Smooth muscle cell (in vitro differentiated cells): ENCODE data around the gene FSTL4. TPM values are rescaled to one million over a fixed set of nuclear protein-coding genes. Genes with fewer than 3 reads are reported as not detected.

Experiments
- DNase-seq: peaks from one replicate; lab custom pipeline; 2025; ENCODE audit not compliant: unreplicated experiment; lab: John Stamatoyannopoulos, UW
- H2AFZ ChIP-seq: fragments of 200-600 bp; sonication (generic); 2 replicates; pipeline ENCODE4 v1.6.0; 2016; ENCODE audit warnings: antibody characterized with exemption, low read depth, mild to moderate bottlenecking
- H3F3A ChIP-seq: fragments of 200-600 bp; sonication (generic); 2 replicates; pipeline ENCODE4 v1.6.0; 2017; ENCODE audit warnings: antibody characterized with exemption, low read depth
- H3K27ac ChIP-seq: fragments of 200-600 bp; sonication (generic); 2 replicates; pipeline ENCODE4 v1.5.1; 2016; ENCODE audit warnings: low read depth, mild to moderate bottlenecking
- H3K27me3 ChIP-seq: fragments of 200-600 bp; sonication (generic); 2 replicates; pipeline ENCODE4 v1.6.1; 2016; ENCODE audit warnings: low read depth, mild to moderate bottlenecking
- H3K36me3 ChIP-seq: fragments of 200-600 bp; sonication (generic); 2 replicates; pipeline ENCODE4 v1.5.1; 2016; ENCODE audit warnings: low read depth
- H3K4me1 ChIP-seq: fragments of 200-600 bp; sonication (generic); 2 replicates; pipeline ENCODE4 v1.5.1; 2016; ENCODE audit warnings: low read depth
- H3K4me2 ChIP-seq: fragments of 200-600 bp; sonication (generic); 2 replicates; pipeline ENCODE4 v1.6.0; 2016; ENCODE audit warnings: mild to moderate bottlenecking
- H3K4me3 ChIP-seq: fragments of 200-600 bp; sonication (generic); 2 replicates; pipeline ENCODE4 v1.5.1; 2016; ENCODE audit warnings: mild to moderate bottlenecking
- H3K79me2 ChIP-seq: fragments of 200-600 bp; sonication (generic); 2 replicates; pipeline ENCODE4 v1.6.0; 2016; ENCODE audit warnings: low read depth, mild to moderate bottlenecking
- H3K9ac ChIP-seq: fragments of 200-600 bp; sonication (generic); 2 replicates; pipeline ENCODE4 v1.6.0; 2016; ENCODE audit warnings: low read depth
- H3K9me3 ChIP-seq: fragments of 200-600 bp; sonication (generic); replicated peaks from 2 replicates; pipeline ENCODE4 v1.5.1; 2016; ENCODE audit warnings: low read depth
- H4K20me1 ChIP-seq: fragments of 200-600 bp; sonication (generic); 2 replicates; pipeline ENCODE4 v1.6.0; 2016; ENCODE audit warnings: low read depth
- WGBS: methylation state at CpG from one replicate; pipeline ENCODE4 v1.1.7; 2016; ENCODE audit warnings: low lambda C conversion rate; 5-methylcytosine and 5-hydroxymethylcytosine counted together
- polyA plus RNA-seq: library from polyadenylated mRNA; unstranded; fragments of >200 nt; fragmentation: Nextera tagmentation; extraction: Ambion mirVana; gene quantifications from 2 replicates; pipeline ENCODE4 v1.2.1, GENCODE V29; 2016
- total RNA-seq: library from RNA; depleted of rRNA; stranded (reverse); fragments of >200 nt; gene quantifications from 2 replicates; pipeline ENCODE4 v1.2.3, GENCODE V29; 2014
- TF ChIP-seq, protein P1 (sequence below): fragments of 200-600 bp; sonication (generic); IDR thresholded peaks from 2 replicates; pipeline ENCODE4 v1.5.1; 2017; ENCODE audit warnings: borderline replicate concordance, mild to moderate bottlenecking, antibody characterized with exemption; ENCODE audit not compliant: insufficient read depth, poor library complexity, severe bottlenecking

FSTL4 gene
- total and polyA plus RNA-seq, 2 experiments from 2014 or later: 0.49 TPM; not detected in 1

DNA sequence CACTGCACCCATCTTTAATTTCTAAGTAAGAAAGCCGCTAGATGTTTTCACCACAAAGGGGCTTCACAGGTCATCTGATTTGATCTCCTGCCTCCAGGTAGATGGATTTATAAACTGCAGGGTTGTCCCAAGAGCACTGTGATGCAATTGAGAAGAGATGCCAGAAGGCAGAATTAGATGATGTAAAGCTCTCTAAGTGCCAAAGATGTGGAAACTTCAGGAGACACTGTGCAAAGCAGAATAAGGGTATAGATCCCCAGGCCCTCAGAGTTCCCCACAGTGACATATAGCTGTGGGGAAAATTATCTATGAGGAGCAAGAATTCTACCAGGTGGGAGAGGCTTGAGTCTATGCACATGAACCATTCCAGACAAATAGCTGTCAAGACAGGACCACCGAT is 90.5 kb downstream of the FSTL4 start:
- no peaks in the 10 kb centered on the region for H3K36me3 ChIP-seq
- no peak overlapping the region for H3K4me3 ChIP-seq
- H3K9ac ChIP-seq: no peak overlapping the region
- H3K27me3 ChIP-seq: peaks cover 8% of the 10 kb centered on the region
- no peak overlapping the region for H3K4me2 ChIP-seq
- H3K9me3 ChIP-seq: no peaks in the 10 kb centered on the region
- WGBS: 98% methylated on average over 2 of the region's 2 CpGs
- DNase-seq: no peak
- no peaks in the 10 kb centered on the region for H3F3A ChIP-seq
- TF ChIP-seq, protein P1, sequence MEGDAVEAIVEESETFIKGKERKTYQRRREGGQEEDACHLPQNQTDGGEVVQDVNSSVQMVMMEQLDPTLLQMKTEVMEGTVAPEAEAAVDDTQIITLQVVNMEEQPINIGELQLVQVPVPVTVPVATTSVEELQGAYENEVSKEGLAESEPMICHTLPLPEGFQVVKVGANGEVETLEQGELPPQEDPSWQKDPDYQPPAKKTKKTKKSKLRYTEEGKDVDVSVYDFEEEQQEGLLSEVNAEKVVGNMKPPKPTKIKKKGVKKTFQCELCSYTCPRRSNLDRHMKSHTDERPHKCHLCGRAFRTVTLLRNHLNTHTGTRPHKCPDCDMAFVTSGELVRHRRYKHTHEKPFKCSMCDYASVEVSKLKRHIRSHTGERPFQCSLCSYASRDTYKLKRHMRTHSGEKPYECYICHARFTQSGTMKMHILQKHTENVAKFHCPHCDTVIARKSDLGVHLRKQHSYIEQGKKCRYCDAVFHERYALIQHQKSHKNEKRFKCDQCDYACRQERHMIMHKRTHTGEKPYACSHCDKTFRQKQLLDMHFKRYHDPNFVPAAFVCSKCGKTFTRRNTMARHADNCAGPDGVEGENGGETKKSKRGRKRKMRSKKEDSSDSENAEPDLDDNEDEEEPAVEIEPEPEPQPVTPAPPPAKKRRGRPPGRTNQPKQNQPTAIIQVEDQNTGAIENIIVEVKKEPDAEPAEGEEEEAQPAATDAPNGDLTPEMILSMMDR: no peak
- no peaks in the 10 kb centered on the region for H3K4me1 ChIP-seq
- no peak overlapping the region for H3K27ac ChIP-seq
- no peaks in the 10 kb centered on the region for H3K79me2 ChIP-seq
- no peaks in the 10 kb centered on the region for H4K20me1 ChIP-seq
- no peak overlapping the region for H2AFZ ChIP-seq

DNA sequence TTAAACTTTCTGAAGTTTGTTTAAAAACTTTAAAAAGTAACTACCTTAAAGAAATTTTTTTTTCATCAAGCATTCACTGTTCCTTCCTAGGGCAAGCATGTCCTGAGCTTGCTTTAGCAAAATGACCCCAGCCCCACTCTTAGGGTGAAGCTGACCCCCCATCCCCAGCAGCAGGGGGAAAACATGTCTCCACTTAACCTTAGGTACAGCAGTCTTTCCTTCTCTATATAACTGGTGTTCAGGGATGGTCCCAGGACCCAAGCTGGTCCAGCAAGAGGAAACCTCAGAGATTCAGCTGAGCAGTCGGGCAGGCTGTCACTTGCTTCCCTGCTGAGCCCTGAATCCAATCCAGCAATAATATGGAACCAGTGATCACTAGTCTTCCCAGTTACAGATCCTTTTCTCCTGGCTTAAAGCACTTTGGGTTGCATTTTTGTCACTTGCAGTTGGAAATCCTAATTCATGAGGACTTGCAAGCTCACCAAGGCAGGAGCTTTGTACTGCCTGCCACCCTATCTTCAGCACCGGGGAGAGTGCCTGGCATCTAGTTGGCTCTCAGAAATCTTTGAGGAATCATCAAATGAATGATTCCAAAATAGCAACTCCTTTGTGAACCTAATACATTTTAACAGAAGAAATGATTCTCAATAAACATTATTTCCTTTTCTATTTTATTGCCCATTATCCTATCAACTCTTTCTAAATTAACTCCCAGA is 91.2 kb downstream of the FSTL4 start:
- TF ChIP-seq, protein P1: no peak
- H3K27ac ChIP-seq: no peak overlapping the region
- 88% methylated on average over 2 of the region's 2 CpGs for WGBS
- no peaks in the 10 kb centered on the region for H4K20me1 ChIP-seq
- no peak for DNase-seq
- no peaks in the 10 kb centered on the region for H3K79me2 ChIP-seq
- no peak overlapping the region for H3K4me3 ChIP-seq
- H3K9me3 ChIP-seq: no peaks in the 10 kb centered on the region
- H3K4me1 ChIP-seq: no peaks in the 10 kb centered on the region
- H3K4me2 ChIP-seq: no peak overlapping the region
- H3K9ac ChIP-seq: no peak overlapping the region
- no peak overlapping the region for H2AFZ ChIP-seq
- H3K36me3 ChIP-seq: no peaks in the 10 kb centered on the region
- peaks cover 8% of the 10 kb centered on the region for H3K27me3 ChIP-seq
- H3F3A ChIP-seq: no peaks in the 10 kb centered on the region

DNA sequence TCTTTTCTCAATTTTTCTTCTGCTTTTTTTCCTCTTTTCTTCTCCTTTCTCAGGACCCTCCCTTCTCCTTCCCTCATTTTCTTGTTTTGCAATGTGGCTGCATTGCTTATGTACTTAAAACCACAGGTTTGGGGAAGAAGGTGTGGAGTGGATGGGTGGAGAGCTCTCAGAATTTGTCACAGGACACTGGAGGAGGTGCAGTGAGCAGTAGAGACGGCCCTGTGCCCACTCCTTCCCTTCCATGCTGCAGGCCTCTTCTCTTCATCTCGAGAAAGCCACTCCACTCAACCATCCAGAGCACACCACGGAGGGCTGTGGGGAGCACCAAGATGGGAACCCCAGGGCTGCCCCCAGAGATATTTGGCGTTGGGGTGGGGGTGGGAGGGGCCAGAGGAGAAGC is 92.3 kb downstream of the FSTL4 start:
- 83% methylated on average over 4 of the region's 4 CpGs for WGBS

More for the DNA sequence above, 92.3 kb downstream of the FSTL4 start:
- H3K4me1 ChIP-seq: no peaks in the 10 kb centered on the region
- no peaks in the 10 kb centered on the region for H3K36me3 ChIP-seq
- DNase-seq: no peak
- no peak overlapping the region for H3K27ac ChIP-seq
- H2AFZ ChIP-seq: no peak overlapping the region
- no peaks in the 10 kb centered on the region for H3K79me2 ChIP-seq
- TF ChIP-seq, protein P1: no peak
- H3K9me3 ChIP-seq: no peaks in the 10 kb centered on the region
- H3F3A ChIP-seq: no peaks in the 10 kb centered on the region
- no peak overlapping the region for H3K4me2 ChIP-seq
- no peaks in the 10 kb centered on the region for H4K20me1 ChIP-seq
- H3K27me3 ChIP-seq: peaks cover 8% of the 10 kb centered on the region
- H3K4me3 ChIP-seq: no peak overlapping the region
- no peak overlapping the region for H3K9ac ChIP-seq
